GM19455 (cell line): ENCODE results near the gene PHTF1.
A peak's percentile ranks its signal among the peaks of the same experiment; 100 is the strongest.
"Not testable (repeated sequence)": the region's sequence is repeated elsewhere in the genome, so short reads cannot be mapped to it uniquely, and the experiment has no call there.

ENCODE experiments used
- ATAC-seq: cut with Tn5 transposase; IDR thresholded peaks from one replicate; pipeline ENCODE4 v1.9.1; 2021; ENCODE audit not compliant: unreplicated experiment

PHTF1 gene

GRCh38 chr1:113779542-113779941 lies 20.3 kb upstream of the PHTF1 start:
- ATAC-seq = no peak

- no peak for ATAC-seq
Observed at GRCh38 chr1:113777561-113777960, 18.3 kb upstream of the PHTF1 start.

- ATAC-seq = no peak
Observed at GRCh38 chr1:113770031-113770430, 10.7 kb upstream of the PHTF1 start.

- ATAC-seq = no peak
Observed at GRCh38 chr1:113769601-113769970, 10.3 kb upstream of the PHTF1 start.

- no peak for ATAC-seq
Observed at GRCh38 chr1:113768916-113769600, 9.8 kb upstream of the PHTF1 start.

GRCh38 chr1:113765306-113766230 lies 6.3 kb upstream of the PHTF1 start:
- ATAC-seq = no peak

GRCh38 chr1:113763661-113764060 lies 4.4 kb upstream of the PHTF1 start:
- ATAC-seq = no peak

- ATAC-seq = no peak
Observed at GRCh38 chr1:113761937-113762336, 2.7 kb upstream of the PHTF1 start.

- no peak for ATAC-seq
Observed at GRCh38 chr1:113760102-113761080, 1.1 kb upstream of the PHTF1 start.

GRCh38 chr1:113758631-113759332 lies 504 bp downstream of the PHTF1 start:
- ATAC-seq = peak; percentile 54

GRCh38 chr1:113756461-113756860 lies 2.8 kb downstream of the PHTF1 start:
- ATAC-seq = no peak

- not testable (repeated sequence) for ATAC-seq
Observed at GRCh38 chr1:113753333-113753732, 6.0 kb downstream of the PHTF1 start.

- no peak for ATAC-seq
Observed at GRCh38 chr1:113751516-113751915, 7.8 kb downstream of the PHTF1 start.

- no peak for ATAC-seq
Observed at GRCh38 chr1:113751114-113751513, 8.2 kb downstream of the PHTF1 start.

GRCh38 chr1:113749402-113749801 lies 9.9 kb downstream of the PHTF1 start:
- no peak for ATAC-seq

GRCh38 chr1:113747376-113747775 lies 11.9 kb downstream of the PHTF1 start:
- no peak for ATAC-seq

- ATAC-seq = no peak
Observed at GRCh38 chr1:113745425-113745824, 13.9 kb downstream of the PHTF1 start.

GRCh38 chr1:113744114-113744513 lies 15.2 kb downstream of the PHTF1 start:
- no peak for ATAC-seq

GRCh38 chr1:113742515-113742914 lies 16.8 kb downstream of the PHTF1 start:
- ATAC-seq = no peak

- ATAC-seq = no peak
Observed at GRCh38 chr1:113734357-113735055, 24.8 kb downstream of the PHTF1 start.
